T-helper 2 cell (primary cell): Measurements from ENCODE around the gene OFD1.
A peak's percentile ranks its signal among the peaks of the same experiment; 100 is the strongest.

Experiments
- DNase-seq, 5 experiments: peaks; one replicate each; pipeline versions ENCODE4 v3.0.0 to v3.0.0-alpha.2; 2012 to 2022
- total RNA-seq, 2 donors: gene quantifications; one replicate each; lab custom pipeline; 2026; lab: John Stamatoyannopoulos, UW

Gene OFD1, protein sequence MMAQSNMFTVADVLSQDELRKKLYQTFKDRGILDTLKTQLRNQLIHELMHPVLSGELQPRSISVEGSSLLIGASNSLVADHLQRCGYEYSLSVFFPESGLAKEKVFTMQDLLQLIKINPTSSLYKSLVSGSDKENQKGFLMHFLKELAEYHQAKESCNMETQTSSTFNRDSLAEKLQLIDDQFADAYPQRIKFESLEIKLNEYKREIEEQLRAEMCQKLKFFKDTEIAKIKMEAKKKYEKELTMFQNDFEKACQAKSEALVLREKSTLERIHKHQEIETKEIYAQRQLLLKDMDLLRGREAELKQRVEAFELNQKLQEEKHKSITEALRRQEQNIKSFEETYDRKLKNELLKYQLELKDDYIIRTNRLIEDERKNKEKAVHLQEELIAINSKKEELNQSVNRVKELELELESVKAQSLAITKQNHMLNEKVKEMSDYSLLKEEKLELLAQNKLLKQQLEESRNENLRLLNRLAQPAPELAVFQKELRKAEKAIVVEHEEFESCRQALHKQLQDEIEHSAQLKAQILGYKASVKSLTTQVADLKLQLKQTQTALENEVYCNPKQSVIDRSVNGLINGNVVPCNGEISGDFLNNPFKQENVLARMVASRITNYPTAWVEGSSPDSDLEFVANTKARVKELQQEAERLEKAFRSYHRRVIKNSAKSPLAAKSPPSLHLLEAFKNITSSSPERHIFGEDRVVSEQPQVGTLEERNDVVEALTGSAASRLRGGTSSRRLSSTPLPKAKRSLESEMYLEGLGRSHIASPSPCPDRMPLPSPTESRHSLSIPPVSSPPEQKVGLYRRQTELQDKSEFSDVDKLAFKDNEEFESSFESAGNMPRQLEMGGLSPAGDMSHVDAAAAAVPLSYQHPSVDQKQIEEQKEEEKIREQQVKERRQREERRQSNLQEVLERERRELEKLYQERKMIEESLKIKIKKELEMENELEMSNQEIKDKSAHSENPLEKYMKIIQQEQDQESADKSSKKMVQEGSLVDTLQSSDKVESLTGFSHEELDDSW
- total RNA-seq: 200 to 209 reads per million in 2 donors

DNA sequence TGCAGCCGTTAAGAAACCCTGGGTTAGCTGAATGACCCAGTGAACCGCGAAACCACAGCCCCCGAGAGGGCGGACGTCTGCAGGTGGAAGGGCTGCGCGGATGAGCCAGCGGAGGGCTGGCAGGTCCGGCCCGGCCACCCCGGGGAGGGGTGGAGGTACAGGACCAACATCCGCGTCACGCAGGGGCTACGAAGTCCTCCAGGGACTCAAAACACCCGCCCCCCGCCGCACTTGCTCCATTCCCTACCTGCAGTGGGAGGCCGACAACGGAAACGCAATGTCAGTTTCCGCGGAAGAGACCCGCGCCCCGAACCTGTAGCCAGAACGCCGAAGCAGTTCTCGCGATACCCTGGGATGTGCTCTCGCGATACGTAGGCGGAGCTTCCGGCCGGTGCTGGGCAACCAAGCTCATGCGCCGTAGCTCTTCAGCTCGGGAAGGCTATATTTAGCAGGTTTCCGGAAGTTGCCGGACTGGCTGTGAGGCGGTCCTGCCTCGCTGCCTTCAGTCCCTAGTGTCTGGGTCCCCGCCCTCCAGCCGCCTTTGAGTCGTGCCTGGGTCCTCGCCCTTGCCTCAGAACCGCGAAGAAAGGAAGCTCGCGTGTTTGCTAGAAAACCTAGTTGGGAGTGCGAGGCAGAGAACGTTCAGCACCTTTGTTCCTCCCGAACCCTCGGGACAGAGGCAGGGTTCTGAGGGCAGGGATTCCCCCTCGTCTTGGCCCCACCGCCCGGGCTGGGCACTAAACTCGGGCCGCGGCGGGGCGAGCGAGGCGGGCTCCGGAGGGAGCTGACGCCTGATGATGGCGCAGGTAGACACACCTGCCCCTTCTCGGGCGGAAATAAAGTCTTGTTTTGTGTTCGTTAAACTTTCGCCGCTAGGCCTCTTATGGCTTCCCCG is at the start of gene OFD1, which contains the start of gene TRAPPC2:
TSS of gene OFD1 (plus strand) at position 471 of the 895 bp plus-strand sequence. CDS start at position 795, 324 bp downstream.
TSS of gene TRAPPC2 (minus strand) at position 343 of the 895 bp plus-strand sequence. CDS start 14,657 bp downstream, outside the sequence.
- peak; percentile 67 to 96 (median 85) for DNase-seq

DNA sequence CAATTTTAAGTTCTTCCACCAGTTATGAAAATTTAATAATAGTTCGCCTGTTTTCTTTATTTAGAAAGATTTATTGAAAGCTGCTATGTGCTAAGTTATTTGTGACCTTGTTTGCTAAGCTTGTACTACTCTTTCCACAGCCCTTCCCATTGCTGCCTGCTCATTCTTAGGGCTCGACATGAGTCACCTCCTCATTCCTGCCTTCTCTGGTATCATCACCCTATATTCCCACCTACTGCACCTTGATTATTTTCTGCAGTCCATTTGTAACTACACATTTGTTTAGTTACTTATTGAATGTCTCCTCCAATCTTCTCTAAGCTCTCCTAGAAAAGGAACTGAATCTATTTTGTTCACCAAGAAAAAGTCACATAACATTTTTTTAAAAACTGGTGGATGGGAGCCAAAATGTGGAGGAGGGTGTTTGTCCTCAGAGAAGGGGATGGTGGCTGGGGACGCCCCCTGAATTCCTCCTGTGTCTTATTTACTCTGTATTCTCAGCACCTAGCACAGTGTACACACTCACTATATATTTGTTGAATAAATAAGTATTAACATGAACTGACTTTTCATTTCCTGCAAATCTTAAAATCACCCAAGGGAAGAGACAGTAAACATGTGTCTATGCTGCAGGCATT is 49.3 kb upstream of the OFD1 start:
- no peak for DNase-seq

DNA sequence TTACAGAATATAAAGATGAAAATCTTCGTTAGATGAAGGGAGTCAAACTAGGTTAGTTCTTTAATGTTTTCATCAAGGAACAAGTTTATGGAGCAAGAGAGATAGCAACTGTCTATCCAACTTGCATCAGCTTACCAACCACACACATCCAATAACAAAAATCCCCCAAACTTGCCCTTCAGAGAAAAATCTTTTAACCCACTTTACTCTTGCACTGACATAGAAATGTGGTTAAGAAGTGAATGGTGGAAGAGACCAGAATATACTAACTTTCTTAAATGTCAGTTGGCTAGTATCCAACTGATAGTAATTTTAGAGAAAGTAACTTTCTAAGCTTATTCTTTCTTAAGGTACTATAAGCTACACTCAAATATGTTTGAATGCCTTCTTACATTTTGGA is 47.3 kb upstream of the OFD1 start:
- DNase-seq: no peak

DNA sequence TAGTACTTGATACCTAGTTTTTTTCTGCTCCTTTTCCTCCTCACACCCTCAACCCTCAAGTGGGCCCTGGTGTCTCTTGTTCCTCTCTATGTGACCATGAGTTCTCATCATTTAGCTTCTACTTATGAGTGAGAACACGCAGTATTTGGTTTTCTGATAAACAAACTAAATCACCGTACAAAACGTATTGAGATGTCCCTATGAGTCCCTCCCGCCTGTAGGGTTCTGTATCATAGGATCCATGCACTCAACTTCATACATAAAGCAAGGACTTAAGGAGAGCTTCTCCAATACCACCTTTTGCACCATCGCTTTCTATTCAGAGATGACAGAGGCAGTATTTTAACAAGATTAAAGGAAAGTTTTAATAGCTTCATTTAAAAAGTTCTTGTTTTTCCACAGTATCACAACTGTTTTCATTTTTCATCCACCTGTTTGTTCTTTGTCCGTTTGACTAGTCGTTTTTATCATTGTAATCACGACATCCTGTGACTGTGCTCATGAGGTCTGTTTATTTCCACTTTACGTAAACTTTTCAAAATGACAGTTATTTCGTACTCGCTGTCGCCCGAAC is 46.1 kb upstream of the OFD1 start:
- peak in 1 of 5 experiments; percentile 26 for DNase-seq

DNA sequence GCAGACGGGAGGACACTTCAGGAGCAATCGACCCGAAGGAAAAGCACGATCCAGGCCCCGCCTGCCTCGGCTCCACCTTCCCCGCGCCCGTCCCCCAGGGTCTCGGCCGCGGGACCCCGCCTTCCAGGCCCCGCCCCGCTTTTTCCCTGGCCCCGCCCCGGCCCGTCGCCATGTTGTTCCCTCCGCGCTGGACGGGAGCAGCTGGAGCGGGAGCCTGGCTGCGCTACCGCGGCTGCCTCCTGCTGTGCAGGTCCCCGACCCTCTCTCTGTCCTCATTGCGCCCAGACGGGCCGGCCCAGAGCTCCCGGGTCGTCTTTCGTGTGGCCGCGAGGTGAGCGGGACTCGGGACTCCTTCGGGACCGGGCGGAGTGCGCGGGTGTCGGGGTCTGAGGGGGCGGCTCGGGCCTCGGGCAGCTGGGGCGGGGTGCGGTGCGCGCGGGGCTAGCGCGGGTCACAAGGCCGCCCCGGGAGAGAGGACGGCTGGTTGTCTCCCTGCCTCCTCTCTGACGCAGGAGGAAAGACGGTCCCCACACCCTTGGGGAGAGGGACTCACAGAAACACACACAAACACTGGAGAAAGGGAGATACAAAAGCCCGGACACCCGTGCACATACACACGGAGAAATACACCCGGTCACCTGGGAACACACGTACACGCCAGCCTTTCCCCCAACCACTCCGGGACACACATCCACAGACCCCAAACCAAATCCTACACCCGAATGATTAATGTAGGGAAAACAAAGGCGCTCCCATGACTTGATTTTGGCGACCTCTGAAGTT is 45.4 kb upstream of the OFD1 start, which contains the start of gene RAB9A:
TSS of gene RAB9A (plus strand) at position 171 of the 783 bp plus-strand sequence. CDS start 19,619 bp downstream, outside the sequence.
- DNase-seq: peak; percentile 68 to 79 (median 74)

DNA sequence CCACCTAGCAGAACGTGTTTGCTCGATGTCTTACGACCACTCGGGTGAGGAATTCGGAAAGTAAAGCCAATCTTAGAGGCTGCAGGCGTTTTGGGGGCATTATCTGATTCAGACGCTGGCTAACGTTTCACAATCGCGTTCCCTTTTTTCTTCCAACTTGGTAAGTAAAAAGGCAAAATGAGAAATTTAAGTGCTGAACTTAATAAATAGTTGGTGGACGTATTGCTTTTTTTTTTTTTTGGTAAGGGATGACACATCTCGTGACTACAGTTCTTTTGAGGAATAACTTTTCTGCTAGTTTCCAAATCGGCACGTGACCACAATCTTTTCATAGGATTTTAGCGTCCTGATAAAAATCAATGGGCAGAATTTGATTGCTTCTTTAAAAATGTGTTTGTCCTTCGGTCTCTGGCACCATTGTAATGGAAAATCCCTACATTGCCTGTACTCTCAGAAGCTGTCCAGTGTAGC is 44.8 kb upstream of the OFD1 start:
- no peak for DNase-seq

DNA sequence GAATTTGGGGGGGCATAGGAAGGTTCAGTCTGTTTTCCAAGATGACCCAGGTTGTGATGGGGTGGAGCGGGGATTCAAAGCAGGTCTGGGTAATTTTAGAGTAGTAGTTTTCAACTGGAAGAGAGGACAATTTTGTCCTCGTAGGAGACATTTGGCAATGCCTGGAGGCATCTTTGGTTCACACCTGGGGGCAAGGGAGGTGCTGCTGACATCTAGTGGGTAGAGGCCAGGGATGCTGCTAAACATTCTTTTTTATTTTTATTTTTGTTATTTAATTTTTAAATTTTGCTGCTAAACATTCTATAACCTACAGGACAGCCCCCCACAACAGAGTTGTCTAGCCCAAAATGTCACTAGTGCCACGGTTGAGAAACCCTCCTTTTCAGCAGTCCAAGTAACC is 43.7 kb upstream of the OFD1 start:
- peak in 2 of 5 experiments; percentile 7 to 24 for DNase-seq

DNA sequence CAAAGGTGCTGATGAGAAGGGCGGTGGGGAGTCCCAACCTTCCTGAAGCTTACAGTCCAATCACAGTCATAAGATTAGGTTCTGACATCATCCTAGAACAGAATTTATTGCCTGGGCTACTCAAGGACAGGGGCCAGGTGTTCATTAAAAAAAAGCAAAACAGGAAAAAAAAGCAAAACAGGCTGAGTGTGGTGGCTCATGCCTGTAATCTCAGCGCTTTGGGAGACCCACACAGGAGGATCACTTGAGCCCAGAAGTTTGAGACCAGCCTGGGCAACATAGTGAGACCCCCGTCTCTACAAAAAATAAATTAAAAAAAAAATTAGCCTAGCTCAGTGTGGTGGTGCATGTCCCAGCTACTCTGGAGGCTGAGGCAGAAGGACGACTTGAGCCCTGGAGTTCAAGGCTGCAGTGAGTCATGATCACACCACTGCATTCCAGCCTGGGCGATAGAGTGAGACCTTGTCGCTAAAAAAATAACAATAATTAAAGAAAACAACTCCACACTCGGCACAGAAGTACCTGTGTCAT is 42.6 kb upstream of the OFD1 start:
- no peak for DNase-seq

DNA sequence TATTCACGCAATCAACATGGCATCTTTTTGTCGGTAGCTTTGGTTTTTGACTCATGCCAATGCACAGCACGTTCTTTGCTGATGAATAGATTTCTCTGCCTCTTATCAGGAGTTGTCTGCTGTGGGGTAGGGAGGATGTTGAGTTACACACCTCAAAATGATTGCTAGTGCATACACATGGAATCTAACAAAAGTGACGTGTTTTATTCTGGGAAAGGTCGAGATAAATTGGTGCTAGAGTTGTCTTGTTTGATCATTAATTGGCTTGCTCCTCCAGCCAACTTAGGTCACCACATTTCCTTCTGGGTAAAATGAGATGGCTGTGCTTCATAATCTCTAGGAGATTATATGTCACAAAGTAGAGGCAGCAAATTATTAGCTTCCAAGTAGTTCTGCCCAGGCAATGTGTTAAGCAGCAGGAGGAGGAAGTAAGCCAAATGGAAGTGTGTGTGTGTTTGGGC is 41.7 kb upstream of the OFD1 start:
- peak in 1 of 5 experiments; percentile 19 for DNase-seq

DNA sequence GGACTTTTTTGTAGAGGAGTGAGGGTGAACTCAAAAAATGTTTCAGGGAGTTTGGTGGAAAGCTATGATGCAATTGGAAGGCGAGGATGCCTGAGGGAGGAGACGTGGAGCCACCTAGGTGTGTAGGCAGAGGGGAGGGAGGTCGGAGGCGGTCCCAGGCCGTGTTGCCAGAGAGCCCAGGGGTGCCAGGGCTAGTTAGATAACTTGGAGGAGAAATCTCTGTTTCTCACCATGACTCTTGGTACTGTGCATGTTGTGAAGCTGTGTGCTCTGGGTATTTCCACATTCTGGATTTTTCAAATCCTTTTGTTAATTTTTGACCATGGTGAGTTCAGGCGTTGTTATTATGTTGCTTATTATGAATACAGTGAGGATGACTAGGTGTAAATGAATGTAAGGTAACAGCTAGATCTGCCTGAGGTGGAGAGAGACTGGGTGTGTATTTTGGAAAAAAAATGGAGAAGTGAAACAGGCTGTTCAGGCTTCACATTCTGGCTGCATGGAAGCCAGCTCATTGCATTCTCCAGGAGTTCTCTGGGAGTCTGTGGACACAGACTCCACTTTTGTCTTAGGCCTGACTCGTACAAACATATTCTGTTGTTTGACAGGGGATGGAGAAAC is 41.1 kb upstream of the OFD1 start:
- DNase-seq: no peak

DNA sequence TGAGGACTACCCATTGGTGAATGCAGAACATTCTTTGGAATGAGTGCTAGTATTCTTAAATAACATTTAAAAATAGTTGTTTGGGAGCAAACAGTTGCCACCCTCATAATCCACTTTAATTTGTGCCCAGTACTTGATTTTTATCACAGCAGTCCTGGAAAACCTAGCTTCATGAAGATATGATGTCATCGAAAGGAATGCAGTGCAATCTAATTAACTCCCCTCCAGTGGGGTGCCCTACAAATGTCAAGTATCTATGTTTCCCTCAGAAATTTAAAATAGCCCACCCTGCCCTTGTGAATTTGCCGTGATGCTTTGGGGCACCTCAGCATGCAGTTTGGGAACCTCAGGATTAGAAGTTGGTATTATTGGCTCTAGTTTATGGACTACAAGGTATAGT is 40.2 kb upstream of the OFD1 start:
- DNase-seq: no peak

DNA sequence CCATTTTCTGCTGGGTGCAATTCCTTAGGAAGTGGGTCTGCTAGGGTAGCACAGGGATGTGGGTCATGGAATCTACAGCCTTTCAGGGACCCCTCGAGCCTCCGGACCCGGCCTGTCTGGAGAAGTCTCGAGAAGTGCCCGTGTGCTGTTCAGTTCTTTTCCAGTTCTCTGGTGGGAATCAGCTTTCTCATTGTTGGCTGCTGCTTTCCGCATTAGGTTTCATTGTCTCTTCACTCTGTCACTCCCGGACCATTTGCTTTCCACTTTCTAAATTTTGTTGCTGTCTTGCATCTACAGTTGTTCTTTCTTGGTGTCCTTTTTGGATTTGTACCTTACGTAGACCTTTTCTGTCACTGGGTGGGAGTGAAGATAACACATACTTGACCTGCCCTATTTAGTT is 39.6 kb upstream of the OFD1 start:
- DNase-seq: no peak

DNA sequence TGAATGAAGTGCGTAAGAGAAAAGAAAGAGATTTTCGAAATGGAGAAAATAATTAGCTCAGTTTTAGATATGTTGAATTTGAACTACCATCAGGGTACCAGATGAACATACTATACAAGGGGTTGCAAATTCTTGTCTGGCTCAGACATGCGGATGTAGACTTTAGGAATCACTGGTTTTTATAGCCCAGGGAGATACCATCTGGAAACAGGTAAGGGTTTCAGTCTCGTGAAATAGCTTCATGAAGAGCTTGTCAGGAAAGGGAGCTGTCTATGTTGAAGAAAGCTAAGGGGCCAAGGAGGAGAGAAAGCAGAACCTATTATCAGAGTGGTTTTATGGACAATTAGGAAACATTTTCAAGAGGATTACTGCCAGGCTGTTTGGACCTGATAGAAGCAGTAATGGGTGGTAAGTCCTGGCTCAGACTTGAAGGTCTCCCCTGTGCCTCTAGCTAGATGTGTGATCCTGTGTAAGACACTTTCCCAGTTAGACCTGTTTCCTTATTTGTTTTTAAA is 38.9 kb upstream of the OFD1 start:
- DNase-seq: no peak

DNA sequence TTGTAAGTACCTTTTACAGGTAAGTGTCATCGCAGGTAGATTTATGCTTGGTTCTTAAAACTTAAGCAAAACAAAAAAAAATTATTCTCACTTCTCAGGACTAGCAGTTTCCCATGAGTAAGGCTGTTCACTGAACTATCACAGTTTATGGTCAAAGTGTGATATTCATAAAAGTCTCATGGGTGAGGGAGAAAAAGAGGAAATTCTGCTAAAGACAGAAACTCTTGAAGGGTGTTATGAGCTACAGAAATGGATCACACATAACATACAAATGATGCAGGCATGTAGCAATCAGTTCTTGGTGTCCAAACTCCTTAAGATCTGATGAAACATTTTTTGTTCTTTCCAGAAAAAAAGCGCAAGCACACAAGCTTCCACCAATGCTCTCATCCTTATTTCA is 37.1 kb upstream of the OFD1 start:
- DNase-seq: peak in 1 of 5 experiments; percentile 29

DNA sequence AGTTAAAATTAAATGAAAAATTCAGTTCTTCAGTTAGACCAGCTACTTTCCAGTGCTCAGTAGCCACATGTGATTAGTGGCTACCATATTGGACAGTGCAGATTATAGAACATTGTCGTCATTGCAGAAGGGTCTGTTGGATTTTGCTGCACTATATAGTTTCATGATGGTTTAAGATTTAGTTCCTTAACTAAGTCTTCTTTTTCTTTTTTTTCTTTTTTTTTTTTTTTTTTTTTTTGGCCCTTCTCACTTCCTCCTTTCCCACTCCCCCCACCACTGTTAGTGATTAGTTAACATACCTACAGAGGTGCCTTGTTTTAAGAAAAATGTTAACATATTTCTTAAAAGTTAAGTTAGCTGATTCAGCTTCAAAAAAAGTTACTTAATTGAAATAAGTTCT is 36.6 kb upstream of the OFD1 start:
- DNase-seq: no peak

DNA sequence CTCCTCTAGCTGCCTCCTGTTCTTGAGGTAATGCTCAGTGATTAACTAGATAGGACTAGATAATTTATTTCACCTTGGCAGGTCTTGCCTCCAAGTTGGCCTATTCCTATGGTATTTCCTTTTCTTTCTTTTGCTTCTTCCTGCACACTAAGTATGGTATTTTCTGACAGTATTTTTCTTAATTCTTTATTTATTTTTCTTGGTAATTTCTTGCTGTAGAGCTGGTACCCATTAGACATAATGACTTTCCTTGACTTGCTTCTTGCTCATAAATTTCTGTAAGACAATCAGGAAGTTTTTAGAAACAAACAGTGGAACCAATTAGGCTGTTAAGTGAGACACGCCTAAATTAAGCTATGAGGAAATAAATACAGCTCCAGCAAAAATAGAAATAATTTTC is 36.1 kb upstream of the OFD1 start:
- no peak for DNase-seq

DNA sequence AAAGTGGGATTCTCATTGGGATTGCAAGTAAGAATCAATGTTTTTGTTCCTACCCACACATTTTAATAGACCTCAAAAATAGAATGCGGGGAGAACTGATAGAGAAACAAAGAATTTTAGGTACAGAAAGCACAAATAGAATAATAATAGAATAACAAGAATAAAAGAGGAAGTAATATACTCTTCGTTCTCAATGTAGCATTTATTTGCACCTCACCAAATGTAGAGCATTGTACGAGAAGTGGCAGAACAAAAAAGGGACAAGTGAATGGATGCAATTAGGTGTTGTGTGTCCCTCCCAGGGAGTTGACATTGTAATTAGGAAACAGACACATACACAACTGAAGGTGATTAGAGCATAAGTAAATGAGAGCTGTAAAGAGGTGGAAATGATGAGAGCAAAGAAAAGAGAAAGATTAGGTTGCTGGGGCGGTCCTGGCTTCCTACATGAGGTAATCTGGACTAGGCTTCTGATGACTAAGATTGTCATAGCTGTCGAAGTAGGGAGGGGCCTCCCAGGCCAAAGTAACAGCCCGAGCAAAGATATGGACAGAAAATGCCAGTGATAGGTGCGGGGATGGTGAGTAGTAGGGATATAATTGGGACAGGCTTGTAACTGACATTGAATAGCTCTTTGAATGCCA is 35.2 kb upstream of the OFD1 start:
- no peak for DNase-seq

DNA sequence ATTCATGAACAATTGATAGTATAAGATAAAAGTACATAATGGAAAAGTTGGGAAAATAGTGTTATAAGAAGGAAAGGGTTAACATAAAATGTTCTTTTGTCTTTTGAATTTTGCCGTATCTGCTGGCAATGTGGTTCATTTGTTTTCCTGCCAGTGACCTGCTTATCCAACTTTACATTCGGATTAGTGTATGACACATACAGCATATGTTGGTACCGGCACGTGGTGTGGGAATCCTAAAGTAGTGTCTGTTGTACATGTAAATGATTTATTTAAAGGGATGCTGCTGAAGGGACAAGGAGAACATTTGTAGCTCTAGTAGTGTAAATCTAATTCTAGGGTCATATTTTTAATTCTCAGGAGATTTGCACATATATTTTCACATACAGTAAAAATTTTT is 34.2 kb upstream of the OFD1 start:
- DNase-seq: no peak
